Esophagus muscularis mucosa (tissue), 4 donors: ENCODE results near the gene ADAM23. TPM values are rescaled to one million over a fixed set of nuclear protein-coding genes. Genes with fewer than 3 reads are reported as not detected.

Source experiments
- DNase-seq: peaks from one replicate; pipeline ENCODE4 v3.0.0-alpha.2; 2017; ENCODE audit errors: extremely low spot score
- H3K27ac ChIP-seq, 4 donors: fragments of 200-600 bp; sonication (generic); replicated peaks in 1 of 4; 1 replicate in 3 of 4; 2 replicates in 1 of 4; pipeline ENCODE4 v1.5.1; 2016 to 2019; ENCODE audit warnings: mild to moderate bottlenecking in 1 of 4
- H3K27me3 ChIP-seq, 4 donors: fragments of 200-600 bp; sonication (generic); one replicate each; pipeline versions ENCODE4 v1.5.1 to v1.6.0; 2016 to 2019
- H3K36me3 ChIP-seq, 4 donors: fragments of 200-600 bp; sonication (generic); one replicate each; pipeline ENCODE4 v1.5.1; 2016 to 2019
- H3K4me1 ChIP-seq, 4 donors: fragments of 200-600 bp; sonication (generic); one replicate each; pipeline ENCODE4 v1.5.1; 2016 to 2019
- H3K4me3 ChIP-seq, 4 donors: fragments of 200-600 bp; sonication (generic); 1 replicate in 2 of 4; 2 replicates in 2 of 4; pipeline ENCODE4 v1.5.1; 2016 to 2019; ENCODE audit warnings: mild to moderate bottlenecking in 4 of 4, moderate library complexity in 1 of 4
- H3K9me3 ChIP-seq, 4 donors: fragments of 200-600 bp; sonication (generic); 1 replicate in 3 of 4; 2 replicates in 1 of 4; pipeline ENCODE4 v1.5.1; 2016 to 2019
- CTCF ChIP-seq, 3 experiments: fragments of 200-600 bp in 2 of 3; fragments of 450-650 bp in 1 of 3; sonication (generic) in 2 of 3; IDR thresholded peaks; one replicate each; pipeline ENCODE4 v1.5.1; 2017 to 2019; ENCODE audit warnings: antibody characterized with exemption in 3 of 3, mild to moderate bottlenecking in 2 of 3, moderate library complexity in 1 of 3
- EP300 ChIP-seq: sonication (generic); formaldehyde crosslinking; IDR thresholded peaks from one replicate; pipeline ENCODE4 v1.6.1; 2017; ENCODE audit warnings: antibody characterized with exemption
- POLR2A ChIP-seq: fragments of 450-650 bp; IDR thresholded peaks from one replicate; pipeline ENCODE4 v1.6.1; 2017; ENCODE audit warnings: antibody characterized with exemption, moderate library complexity, mild to moderate bottlenecking, low read depth
- POLR2AphosphoS5 ChIP-seq, 2 donors: sonication (generic); formaldehyde crosslinking; IDR thresholded peaks; one replicate each; pipeline ENCODE4 v1.6.1; 2017; ENCODE audit warnings: antibody characterized with exemption in 2 of 2
- WGBS: methylation state at CpG from one replicate; pipeline ENCODE4 v1.1.5; 2018; 5-methylcytosine and 5-hydroxymethylcytosine counted together
- intact Hi-C: fragments of 100-400 bp; cut with DNase I; formaldehyde crosslinking; loops from one replicate; pipeline ENCODE4 v1.15.1; 2023
- total RNA-seq, 4 donors: library from RNA; depleted of rRNA; stranded (reverse); fragments of >200 nt; gene quantifications; one replicate each; pipeline versions ENCODE4 v1.1.0 to v1.2.1, GENCODE V29; 2016

The ADAM23 gene
- total RNA-seq, 4 donors from 2014 or later: 1.5 to 3.0 (median 2.2) TPM

GRCh38 chr2:206615417-206616089, 172.2 kb downstream of the ADAM23 start:
- Histone ChIP-seq H3K4me3 (no peak overlapping the region), H3K9me3 (no peaks in the 10 kb centered on the region), H3K36me3 (no peaks in the 10 kb centered on the region), H3K27me3 (no peaks in the 10 kb centered on the region), H3K27ac (no peak overlapping the region), H3K4me1 (no peaks in the 10 kb centered on the region)
- TF ChIP-seq POLR2A: no peak
- TF ChIP-seq EP300: no peak
- TF ChIP-seq CTCF (IDR thresholded peaks at IDR 0.05): no peak
- TF ChIP-seq POLR2AphosphoS5 (IDR thresholded peaks at IDR 0.05): no peak
- WGBS: 86% methylated on average over 7 of the region's 7 CpGs
- intact Hi-C loops: no loop called here
- DNase-seq: no peak

GRCh38 chr2:206616151-206616550, 172.8 kb downstream of the ADAM23 start:
- intact Hi-C loops: no loop called here
- WGBS: 80% methylated on average over 2 of the region's 2 CpGs
- no peak overlapping the region for H3K27ac ChIP-seq

GRCh38 chr2:206619011-206619410, 175.7 kb downstream of the ADAM23 start:
- Histone ChIP-seq H3K36me3 (no peaks in the 10 kb centered on the region), H3K4me1 (no peaks in the 10 kb centered on the region), H3K27ac (no peak overlapping the region), H3K27me3 (no peaks in the 10 kb centered on the region), H3K4me3 (no peak overlapping the region), H3K9me3 (no peaks in the 10 kb centered on the region)
- intact Hi-C loops: no loop called here
- DNase-seq: no peak
- TF ChIP-seq POLR2A (no peak), POLR2AphosphoS5 (IDR thresholded peaks at IDR 0.05) (no peak), CTCF (IDR thresholded peaks at IDR 0.05) (no peak), EP300 (no peak)
- WGBS: 52% methylated on average over 3 of the region's 3 CpGs

More at GRCh38 chr2:206616151-206616550, 172.8 kb downstream of the ADAM23 start:
- Histone ChIP-seq H3K9me3 (no peaks in the 10 kb centered on the region), H3K36me3 (no peaks in the 10 kb centered on the region), H3K27me3 (no peaks in the 10 kb centered on the region), H3K4me3 (no peak overlapping the region), H3K4me1 (no peaks in the 10 kb centered on the region)
- DNase-seq: no peak
- TF ChIP-seq POLR2AphosphoS5 (IDR thresholded peaks at IDR 0.05) (no peak), CTCF (IDR thresholded peaks at IDR 0.05) (no peak), EP300 (no peak), POLR2A (no peak)

GRCh38 chr2:206626108-206626507, 182.8 kb downstream of the ADAM23 start:
- no peak overlapping the region for H3K4me3 ChIP-seq
- WGBS: 81% methylated on average over 2 of the region's 2 CpGs
- H3K36me3 ChIP-seq: no peaks in the 10 kb centered on the region
- intact Hi-C loops: no loop called here
- TF ChIP-seq POLR2A (no peak), CTCF (IDR thresholded peaks at IDR 0.05) (no peak), EP300 (no peak), POLR2AphosphoS5 (IDR thresholded peaks at IDR 0.05) (no peak)
- H3K4me1 ChIP-seq: no peaks in the 10 kb centered on the region
- H3K27ac ChIP-seq: no peak overlapping the region
- DNase-seq: no peak
- H3K27me3 ChIP-seq: no peaks in the 10 kb centered on the region
- no peaks in the 10 kb centered on the region for H3K9me3 ChIP-seq

GRCh38 chr2:206627632-206628031, 184.3 kb downstream of the ADAM23 start:
- Histone ChIP-seq H3K9me3 (no peaks in the 10 kb centered on the region), H3K36me3 (no peaks in the 10 kb centered on the region), H3K4me3 (no peak overlapping the region), H3K4me1 (no peaks in the 10 kb centered on the region), H3K27me3 (no peaks in the 10 kb centered on the region), H3K27ac (no peak overlapping the region)
- TF ChIP-seq POLR2A: no peak
- no peak for TF ChIP-seq POLR2AphosphoS5 (IDR thresholded peaks at IDR 0.05)
- TF ChIP-seq EP300: no peak
- no peak for TF ChIP-seq CTCF (IDR thresholded peaks at IDR 0.05)
- intact Hi-C loops: no loop called here
- no peak for DNase-seq
